Stomach (tissue), 4 donors: Measurements from ENCODE around the gene AK1.

ENCODE experiments used
- CTCF ChIP-seq, 7 experiments: fragments of 450-650 bp in 4 of 7; fragments of 200-600 bp in 3 of 7; sonication (generic) in 3 of 7; IDR thresholded peaks; one replicate each; pipeline ENCODE4 v1.5.1; 2016 to 2019; ENCODE audit warnings: antibody characterized with exemption in 7 of 7, control low read depth in 2 of 7, mild to moderate bottlenecking in 1 of 7
- EP300 ChIP-seq: sonication (generic); formaldehyde crosslinking; IDR thresholded peaks from one replicate; pipeline ENCODE4 v1.6.1; 2017; ENCODE audit warnings: antibody characterized with exemption

- TF ChIP-seq CTCF (IDR thresholded peaks at IDR 0.05) (no peak), EP300 (no peak)
Measured at GRCh38 chr9:127887792-127888191, 10.3 kb upstream of the AK1 start.
